Upper lobe of left lung (tissue), 6 donors: ENCODE results near the gene KCNJ14. TPM values are rescaled to one million over a fixed set of nuclear protein-coding genes. Genes with fewer than 3 reads are reported as not detected.
"Not testable (repeated sequence)": the region's sequence is repeated elsewhere in the genome, so short reads cannot be mapped to it uniquely, and the experiment has no call there.

Source experiments
- ATAC-seq, 2 donors: fragments of 200-7000 bp; cut with Tn5 transposase; one replicate each; pipeline ENCODE4 v1.9.1; 2022; ENCODE audit warnings: mild to moderate bottlenecking in 2 of 2, moderate library complexity in 2 of 2; ENCODE audit not compliant: low FRiP score in 2 of 2
- DNase-seq, 2 donors: peaks; one replicate each; pipeline ENCODE4 v3.0.0-alpha.2; 2019 to 2020
- H3K27ac ChIP-seq, 4 donors: fragments of 200-600 bp; sonication (generic); one replicate each; pipeline ENCODE4 v1.5.1; 2016 to 2019
- H3K27me3 ChIP-seq, 4 donors: fragments of 200-600 bp; sonication (generic); one replicate each; pipeline ENCODE4 v1.5.1; 2017 to 2019
- H3K36me3 ChIP-seq, 4 donors: fragments of 200-600 bp; sonication (generic); one replicate each; pipeline ENCODE4 v1.5.1; 2016 to 2019
- H3K4me1 ChIP-seq, 4 donors: fragments of 200-600 bp; sonication (generic); one replicate each; pipeline ENCODE4 v1.5.1; 2018 to 2019
- H3K4me3 ChIP-seq, 4 donors: fragments of 200-600 bp; sonication (generic); one replicate each; pipeline ENCODE4 v1.5.1; 2017 to 2019; ENCODE audit warnings: mild to moderate bottlenecking in 2 of 4, moderate library complexity in 1 of 4
- H3K9me3 ChIP-seq, 4 donors: fragments of 200-600 bp; sonication (generic); one replicate each; pipeline ENCODE4 v1.5.1; 2018 to 2019
- CTCF ChIP-seq, 6 experiments: fragments of 450-650 bp in 4 of 6; fragments of 200-600 bp in 2 of 6; sonication (generic) in 2 of 6; IDR thresholded peaks; one replicate each; pipeline ENCODE4 v1.5.1; 2016 to 2019; ENCODE audit warnings: antibody characterized with exemption in 6 of 6
- EP300 ChIP-seq, 4 donors: sonication (generic); formaldehyde crosslinking; IDR thresholded peaks; one replicate each; pipeline ENCODE4 v1.5.1; 2017; ENCODE audit warnings: antibody characterized with exemption in 4 of 4, control low read depth in 2 of 4
- POLR2A ChIP-seq, 4 donors: fragments of 450-650 bp; IDR thresholded peaks; one replicate each; pipeline ENCODE4 v1.5.1; 2016 to 2017; ENCODE audit warnings: antibody characterized with exemption in 4 of 4, mild to moderate bottlenecking in 2 of 4
- POLR2AphosphoS5 ChIP-seq, 2 donors: sonication (generic); formaldehyde crosslinking; IDR thresholded peaks; one replicate each; pipeline ENCODE4 v1.5.1; 2017; ENCODE audit warnings: antibody characterized with exemption in 2 of 2
- whole genome bisulfite sequencing, 2 donors: methylation state at CpG; one replicate each; pipeline ENCODE4 v1.1.5; 2017 to 2018; 5-methylcytosine and 5-hydroxymethylcytosine counted together
- total RNA-seq, 6 donors: library from RNA; depleted of rRNA in 4 of 6; stranded (reverse); fragments of >200 nt in 4 of 6; gene quantifications; one replicate each; pipeline versions ENCODE4 v1.1.0 to v1.2.1, GENCODE V29; 2016 to 2021
- donor health status: DM: no; HTN: no; CAD: no; lungs with moderate emphysema.
- donor health status: DM: no; HTN: yes; CAD: no; lungs with severe emphysema.

Gene KCNJ14
- total RNA-seq, 6 donors from 2014 or later = 0.54 to 1.9 (median 0.91) TPM

- WGBS, 2 donors = 76 to 79% methylated on average over 15 to 16 of the region's 16 CpGs
- DNase-seq (no peak), ATAC-seq (no peak)
- H3K9me3 ChIP-seq = no peaks in the 10 kb centered on the region
- no peaks in the 10 kb centered on the region for H3K36me3 ChIP-seq
- no peak overlapping the region for H3K4me3 ChIP-seq
- no peak overlapping the region for H3K27ac ChIP-seq
- H3K27me3 ChIP-seq = no peaks in the 10 kb centered on the region
- TF ChIP-seq EP300 (IDR thresholded peaks at IDR 0.05) (no peak), POLR2A (IDR thresholded peaks at IDR 0.05) (no peak), POLR2AphosphoS5 (IDR thresholded peaks at IDR 0.05) (no peak), CTCF (IDR thresholded peaks at IDR 0.05) (no peak)
- H3K4me1 ChIP-seq = peaks cover 16 to 40% (median 24%) of the 10 kb centered on the region in 4 donors
Observed at GRCh38 chr19:48484247-48484893, 29.0 kb downstream of the KCNJ14 start.

- peaks cover 20 to 41% (median 23%) of the 10 kb centered on the region in 4 donors for H3K4me1 ChIP-seq
- no peaks in the 10 kb centered on the region for H3K36me3 ChIP-seq
- H3K27ac ChIP-seq = no peak overlapping the region
- no peak for DNase-seq
- 90 to 91% methylated on average over 30 to 35 of the region's 37 CpGs for WGBS, 2 donors
- no peaks in the 10 kb centered on the region for H3K9me3 ChIP-seq
- no peak overlapping the region for H3K4me3 ChIP-seq
- no peak for ATAC-seq
- H3K27me3 ChIP-seq = no peaks in the 10 kb centered on the region
- no peak for TF ChIP-seq CTCF (IDR thresholded peaks at IDR 0.05)
- TF ChIP-seq EP300 (IDR thresholded peaks at IDR 0.05) = no peak
- TF ChIP-seq POLR2A (IDR thresholded peaks at IDR 0.05) = no peak
- no peak for TF ChIP-seq POLR2AphosphoS5 (IDR thresholded peaks at IDR 0.05)
Observed at GRCh38 chr19:48484931-48485612, 29.7 kb downstream of the KCNJ14 start.

GRCh38 chr19:48486706-48487105, 31.3 kb downstream of the KCNJ14 start:
- H3K9me3 ChIP-seq, H3K27ac ChIP-seq, H3K4me3 ChIP-seq, DNase-seq, ATAC-seq, H3K27me3 ChIP-seq, H3K36me3 ChIP-seq: not testable (repeated sequence)
- whole genome bisulfite sequencing, 2 donors = 74 to 83% methylated on average over 10 of the region's 10 CpGs
- H3K4me1 ChIP-seq = peaks cover 15 to 41% (median 22%) of the 10 kb centered on the region in 4 donors

GRCh38 chr19:48487544-48487943, 32.2 kb downstream of the KCNJ14 start:
- Histone ChIP-seq H3K27ac (no peak overlapping the region), H3K27me3 (peaks cover 0 to 9% (median 0%) of the 10 kb centered on the region in 4 donors), H3K4me1 (peaks cover 13 to 43% (median 26%) of the 10 kb centered on the region in 4 donors), H3K9me3 (no peaks in the 10 kb centered on the region), H3K4me3 (no peak overlapping the region), H3K36me3 (no peaks in the 10 kb centered on the region)
- ATAC-seq (no peak), DNase-seq (no peak)
- WGBS, 2 donors = 81 to 88% methylated on average over 6 of the region's 6 CpGs
- TF ChIP-seq POLR2A (IDR thresholded peaks at IDR 0.05) = no peak

GRCh38 chr19:48487948-48488347, 32.6 kb downstream of the KCNJ14 start:
- DNase-seq (peak in 1 of 2 donors; percentile 84), ATAC-seq (peak in 1 of 2 donors; percentile 47)
- H3K4me1 ChIP-seq = peaks cover 13 to 44% (median 28%) of the 10 kb centered on the region in 4 donors
- WGBS, 2 donors = 50 to 66% methylated on average over 2 to 8 of the region's 8 CpGs
- no peak for TF ChIP-seq EP300 (IDR thresholded peaks at IDR 0.05)
- no peak for TF ChIP-seq POLR2AphosphoS5 (IDR thresholded peaks at IDR 0.05)
- TF ChIP-seq CTCF (IDR thresholded peaks at IDR 0.05) = no peak
- TF ChIP-seq POLR2A (IDR thresholded peaks at IDR 0.05) = no peak
- no peak overlapping the region for H3K4me3 ChIP-seq
- H3K9me3 ChIP-seq = no peaks in the 10 kb centered on the region
- H3K27ac ChIP-seq = no peak overlapping the region
- H3K36me3 ChIP-seq = no peaks in the 10 kb centered on the region
- peaks cover 0 to 9% (median 0%) of the 10 kb centered on the region in 4 donors for H3K27me3 ChIP-seq

GRCh38 chr19:48488478-48488877, 33.1 kb downstream of the KCNJ14 start:
- DNase-seq, H3K9me3 ChIP-seq, H3K36me3 ChIP-seq, H3K4me3 ChIP-seq, H3K27me3 ChIP-seq, ATAC-seq, H3K27ac ChIP-seq: not testable (repeated sequence)
- H3K4me1 ChIP-seq = peaks cover 13 to 44% (median 28%) of the 10 kb centered on the region in 4 donors
- 84 to 90% methylated on average over 7 of the region's 7 CpGs for WGBS, 2 donors
